Epithelial cell of proximal tubule (primary cell): ENCODE results near the gene RUNX1. TPM values are rescaled to one million over a fixed set of nuclear protein-coding genes. Genes with fewer than 3 reads are reported as not detected.
A peak's percentile ranks its signal among the peaks of the same experiment; 100 is the strongest.

ENCODE experiments used
- DNase-seq: peaks from one replicate; pipeline ENCODE4 v3.0.0-alpha.2; 2011; ENCODE audit warnings: low read depth
- H3K4me3 ChIP-seq: 2 replicates; pipeline ENCODE4 v1.5.1; 2011; ENCODE audit warnings: low read depth, mild to moderate bottlenecking, low read length
- CTCF ChIP-seq: conservative IDR thresholded peaks from 2 replicates; pipeline ENCODE4 v1.5.1; 2012; ENCODE audit warnings: low read depth, mild to moderate bottlenecking, low read length
- total RNA-seq: library from RNA; depleted of rRNA; stranded (reverse); fragments of >200 nt; gene quantifications from 2 replicates; pipeline ENCODE4 v1.2.3, GENCODE V29; 2015

Gene RUNX1
- total RNA-seq, 1 donor from 2014 or later = 11.3 TPM

- DNase-seq = no peak
- no peak for TF ChIP-seq CTCF
Observed at GRCh38 chr21:34986561-34987500, 62.3 kb downstream of the RUNX1 start.

GRCh38 chr21:34984356-34985058, 64.6 kb downstream of the RUNX1 start:
- no peak overlapping the region for H3K4me3 ChIP-seq
- DNase-seq = no peak
- no peak for TF ChIP-seq CTCF

More at GRCh38 chr21:34986561-34987500, 62.3 kb downstream of the RUNX1 start:
- no peak overlapping the region for H3K4me3 ChIP-seq

GRCh38 chr21:34983680-34984086, 65.4 kb downstream of the RUNX1 start:
- TF ChIP-seq CTCF = no peak
- peak; percentile 45 for DNase-seq
- H3K4me3 ChIP-seq = no peak overlapping the region

- H3K4me3 ChIP-seq = no peak overlapping the region
- no peak for DNase-seq
- no peak for TF ChIP-seq CTCF
Observed at GRCh38 chr21:34981791-34982190, 67.3 kb downstream of the RUNX1 start.

- no peak for TF ChIP-seq CTCF
- DNase-seq = no peak
- no peak overlapping the region for H3K4me3 ChIP-seq
Observed at GRCh38 chr21:34980423-34981115, 68.5 kb downstream of the RUNX1 start.

GRCh38 chr21:34979383-34979782, 69.7 kb downstream of the RUNX1 start:
- no peak for DNase-seq
- no peak for TF ChIP-seq CTCF

More at GRCh38 chr21:34979383-34979782, 69.7 kb downstream of the RUNX1 start:
- no peak overlapping the region for H3K4me3 ChIP-seq
